LHCN-M2 (cell line): Measurements from ENCODE around the gene CSF2. TPM values are rescaled to one million over a fixed set of nuclear protein-coding genes. Genes with fewer than 3 reads are reported as not detected.

Experiments
- DNase-seq: peaks from one replicate; pipeline ENCODE4 v3.0.0-alpha.2; 2012; ENCODE audit warnings: low read depth
- total RNA-seq: library from RNA; depleted of rRNA; stranded (reverse); fragments of >200 nt; gene quantifications from 2 replicates; pipeline ENCODE4 v1.2.3, GENCODE V29; 2014

CSF2 gene
- total RNA-seq, 1 experiment from 2014 or later = not detected

- no peak for DNase-seq
These were observed 5.4 kb upstream of the CSF2 start for GRCh38 chr5:132067941-132068808.

DNA sequence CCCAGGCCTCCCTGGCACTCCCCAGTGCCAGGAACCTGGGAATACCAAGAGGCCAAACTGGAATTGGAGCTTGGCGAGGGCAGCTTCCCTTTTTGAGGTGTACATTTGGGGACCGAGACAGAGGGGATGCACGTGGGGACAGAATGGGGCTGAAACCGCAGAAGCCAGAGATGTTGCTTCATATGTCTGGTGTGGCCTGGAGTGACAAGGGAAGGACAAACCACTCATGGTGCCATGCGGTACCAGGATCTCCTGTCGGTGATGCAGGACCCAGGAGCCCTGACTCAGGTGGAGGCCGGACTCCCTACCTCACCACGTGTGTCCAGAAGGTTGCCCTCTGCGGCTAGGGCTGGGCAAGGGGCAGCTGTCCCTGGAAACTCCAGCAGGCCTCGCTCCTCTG, 4.0 kb upstream of the CSF2 start:
- no peak for DNase-seq

- no peak for DNase-seq
These were observed 3.6 kb upstream of the CSF2 start for GRCh38 chr5:132069994-132070393.

DNA sequence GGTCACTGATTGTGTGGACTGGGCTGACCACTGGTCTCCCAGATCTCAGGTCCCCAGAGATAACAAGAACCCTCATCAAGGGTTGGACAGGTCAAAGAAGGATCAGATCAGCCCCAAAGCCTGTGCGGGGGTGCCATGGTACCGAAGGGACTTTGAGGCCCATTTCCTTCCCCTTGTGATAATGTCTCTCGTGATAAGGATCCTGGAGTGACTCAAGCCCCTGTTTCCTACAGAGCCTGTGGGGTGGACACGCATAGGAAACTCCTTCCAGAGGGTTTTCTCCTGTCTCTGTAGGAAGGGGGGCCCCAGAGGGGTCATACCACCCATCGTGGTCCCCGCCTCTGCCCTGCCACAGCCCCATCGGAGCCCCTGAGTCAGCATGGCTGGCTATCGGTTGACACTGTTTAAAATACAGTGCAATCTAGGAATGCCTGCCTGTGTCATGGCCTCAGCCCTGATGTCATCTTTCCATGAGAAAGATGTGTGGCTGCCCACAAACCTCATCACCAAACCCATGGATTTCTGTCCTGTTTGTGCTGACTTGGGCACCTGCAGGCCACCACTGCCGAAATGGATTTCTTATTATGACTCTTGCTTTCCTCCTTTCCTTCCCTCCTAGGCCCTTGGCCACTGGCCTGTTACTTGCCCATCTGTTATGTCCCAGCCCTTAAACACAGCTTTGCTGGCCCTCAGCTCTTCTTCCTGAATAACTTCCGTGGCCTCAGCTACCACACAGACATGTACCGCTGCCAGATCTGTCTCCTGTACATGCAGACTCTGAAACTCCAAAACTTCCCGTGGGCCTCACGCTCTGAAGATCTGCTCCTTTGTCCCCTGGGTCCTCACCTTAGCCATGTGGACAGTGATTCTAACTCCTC, 2.9 kb upstream of the CSF2 start:
- DNase-seq = no peak

DNA sequence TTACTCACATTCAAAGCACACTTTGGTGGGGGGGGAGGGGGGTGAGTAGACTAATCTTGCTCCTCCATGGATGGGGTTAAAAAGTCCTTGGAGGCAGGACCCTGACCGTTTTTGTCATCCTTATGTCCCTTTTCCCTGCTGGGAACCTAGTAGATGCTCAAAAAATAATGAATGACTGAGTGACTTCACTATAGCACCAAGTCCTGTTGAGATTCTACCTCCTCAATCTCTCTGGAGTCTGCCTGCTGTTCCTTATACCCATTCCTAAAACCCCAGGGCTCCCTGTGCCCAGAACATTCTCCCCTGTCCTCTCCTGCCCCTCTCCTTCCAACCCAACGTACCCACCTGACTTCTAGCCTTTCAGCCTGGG, 2.3 kb upstream of the CSF2 start:
- no peak for DNase-seq

GRCh38 chr5:132072070-132072469, 1.5 kb upstream of the CSF2 start:
- DNase-seq = no peak

GRCh38 chr5:132072528-132072927, 1.1 kb upstream of the CSF2 start:
- DNase-seq = no peak

GRCh38 chr5:132074091-132074771, 642 bp downstream of the CSF2 start:
- no peak for DNase-seq

- no peak for DNase-seq
These were observed 1.5 kb downstream of the CSF2 start for GRCh38 chr5:132074772-132075718.

DNA sequence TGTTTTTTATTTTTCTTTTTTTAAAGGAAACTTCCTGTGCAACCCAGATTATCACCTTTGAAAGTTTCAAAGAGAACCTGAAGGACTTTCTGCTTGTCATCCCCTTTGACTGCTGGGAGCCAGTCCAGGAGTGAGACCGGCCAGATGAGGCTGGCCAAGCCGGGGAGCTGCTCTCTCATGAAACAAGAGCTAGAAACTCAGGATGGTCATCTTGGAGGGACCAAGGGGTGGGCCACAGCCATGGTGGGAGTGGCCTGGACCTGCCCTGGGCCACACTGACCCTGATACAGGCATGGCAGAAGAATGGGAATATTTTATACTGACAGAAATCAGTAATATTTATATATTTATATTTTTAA, 2.1 kb downstream of the CSF2 start:
- no peak for DNase-seq

- no peak for DNase-seq
These were observed 2.7 kb downstream of the CSF2 start for GRCh38 chr5:132076202-132076830.

GRCh38 chr5:132076983-132077382, 3.4 kb downstream of the CSF2 start:
- DNase-seq = no peak

GRCh38 chr5:132079081-132079480, 5.5 kb downstream of the CSF2 start:
- no peak for DNase-seq

- DNase-seq = no peak
These were observed 6.0 kb downstream of the CSF2 start for GRCh38 chr5:132079619-132080018.

DNA sequence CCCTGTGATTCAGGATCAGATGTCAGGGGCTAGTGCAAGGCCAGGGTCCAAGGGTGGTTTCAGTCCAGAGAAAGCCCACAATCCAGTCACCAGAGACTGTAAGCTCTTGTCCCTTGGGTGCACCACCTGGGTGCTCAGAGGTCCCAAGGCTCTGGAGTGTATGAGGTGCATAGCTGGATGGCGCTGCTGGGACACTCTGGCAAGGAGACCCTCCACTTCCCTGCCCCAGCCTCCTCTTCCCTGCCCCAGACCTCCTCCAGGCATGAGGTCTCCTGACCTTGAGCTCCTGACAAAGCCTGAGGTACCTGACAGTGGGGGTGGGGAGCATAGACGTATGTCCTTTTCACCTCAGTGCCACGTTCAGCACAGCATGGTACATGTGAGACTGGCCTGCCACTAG, 7.0 kb downstream of the CSF2 start:
- DNase-seq = no peak

GRCh38 chr5:132081458-132081857, 7.9 kb downstream of the CSF2 start:
- DNase-seq = no peak

- DNase-seq = no peak
These were observed 8.9 kb downstream of the CSF2 start for GRCh38 chr5:132082329-132083023.

DNA sequence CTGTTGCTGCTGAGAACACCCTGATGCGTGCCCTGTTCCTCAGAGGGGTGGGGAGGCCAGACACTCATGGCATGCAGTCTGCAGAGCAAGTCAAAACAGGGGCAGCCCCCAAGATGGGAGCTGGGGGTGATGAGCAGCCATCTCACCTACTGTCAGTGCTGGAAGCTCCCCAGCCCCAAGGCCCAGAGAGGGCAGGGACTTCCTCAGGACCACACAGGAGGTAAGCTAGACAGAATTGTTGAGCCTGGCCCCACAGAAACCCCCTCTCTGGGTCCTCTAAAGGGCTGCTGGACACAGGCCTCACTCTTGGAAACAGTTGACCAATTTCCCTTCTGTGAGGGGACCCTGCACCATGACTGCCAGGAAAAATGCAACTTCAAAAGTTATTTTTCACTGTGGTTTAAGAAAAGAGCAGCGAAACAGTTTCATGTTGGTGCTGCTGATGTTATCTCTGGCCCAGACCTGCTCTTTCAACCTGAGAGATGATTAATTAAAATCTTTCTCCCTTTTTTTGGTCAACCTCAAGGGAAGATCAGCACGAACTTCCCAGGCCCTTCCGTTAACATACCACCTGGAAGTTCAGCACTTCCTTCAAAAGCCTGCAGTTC, 9.6 kb downstream of the CSF2 start:
- DNase-seq = no peak

DNA sequence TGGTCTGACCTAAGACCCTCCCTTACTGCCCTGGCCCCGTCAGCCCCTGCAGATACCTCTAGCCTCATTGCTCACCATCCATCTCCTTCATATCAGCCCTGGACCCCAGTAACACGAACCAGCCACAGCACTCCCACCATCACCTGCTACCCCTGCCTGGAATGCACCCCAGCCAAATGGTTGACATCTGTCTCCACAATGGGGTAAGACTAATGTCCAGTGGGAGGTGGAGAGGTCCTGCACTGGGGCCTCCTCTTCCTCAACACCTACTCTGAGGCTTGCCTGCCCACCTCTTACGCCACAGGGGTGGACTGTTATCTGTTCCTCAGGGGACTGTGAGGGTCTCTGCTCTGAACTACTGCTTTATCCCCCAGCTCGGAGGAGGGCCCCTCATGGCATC, 12.1 kb downstream of the CSF2 start:
- DNase-seq = no peak
